ENCODE results near the gene FXYD5. TPM values are rescaled to one million over a fixed set of nuclear protein-coding genes. Genes with fewer than 3 reads are reported as not detected.

FXYD5 gene
- total and polyA plus RNA-seq, 2 donors (not counting 1 experiment from before 2014, with no cell fraction given) = 19.8 to 100 TPM

DNA sequence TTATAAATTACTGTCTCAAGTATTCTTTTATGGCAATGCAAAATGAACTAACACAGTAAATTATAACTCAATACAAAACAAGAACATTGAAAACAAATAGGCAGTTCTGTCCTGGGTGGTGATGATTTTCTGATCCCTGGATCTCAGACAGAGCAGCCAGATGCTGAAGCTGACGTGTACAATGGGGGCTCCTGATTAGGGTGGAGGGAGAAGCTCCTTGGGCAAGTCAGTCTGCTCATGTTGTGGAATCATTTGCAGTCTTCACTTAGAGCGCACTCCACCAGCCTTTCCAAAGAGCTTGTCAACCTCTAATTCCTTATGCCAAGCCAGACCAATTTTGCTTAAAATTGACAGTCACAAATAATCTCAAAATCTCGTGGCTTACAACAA, 21.6 kb downstream of the FXYD5 start:
- TF ChIP-seq, protein P1, sequence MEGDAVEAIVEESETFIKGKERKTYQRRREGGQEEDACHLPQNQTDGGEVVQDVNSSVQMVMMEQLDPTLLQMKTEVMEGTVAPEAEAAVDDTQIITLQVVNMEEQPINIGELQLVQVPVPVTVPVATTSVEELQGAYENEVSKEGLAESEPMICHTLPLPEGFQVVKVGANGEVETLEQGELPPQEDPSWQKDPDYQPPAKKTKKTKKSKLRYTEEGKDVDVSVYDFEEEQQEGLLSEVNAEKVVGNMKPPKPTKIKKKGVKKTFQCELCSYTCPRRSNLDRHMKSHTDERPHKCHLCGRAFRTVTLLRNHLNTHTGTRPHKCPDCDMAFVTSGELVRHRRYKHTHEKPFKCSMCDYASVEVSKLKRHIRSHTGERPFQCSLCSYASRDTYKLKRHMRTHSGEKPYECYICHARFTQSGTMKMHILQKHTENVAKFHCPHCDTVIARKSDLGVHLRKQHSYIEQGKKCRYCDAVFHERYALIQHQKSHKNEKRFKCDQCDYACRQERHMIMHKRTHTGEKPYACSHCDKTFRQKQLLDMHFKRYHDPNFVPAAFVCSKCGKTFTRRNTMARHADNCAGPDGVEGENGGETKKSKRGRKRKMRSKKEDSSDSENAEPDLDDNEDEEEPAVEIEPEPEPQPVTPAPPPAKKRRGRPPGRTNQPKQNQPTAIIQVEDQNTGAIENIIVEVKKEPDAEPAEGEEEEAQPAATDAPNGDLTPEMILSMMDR (conservative IDR thresholded peaks at IDR 0.05 in 1 of 2, IDR thresholded peaks at IDR 0.05 in 1 of 2; ENCODE audit: low read depth in 1 of 2, low read length in 2 of 2) = no peak
- no peak for TF ChIP-seq EZH2 (IDR thresholded peaks at IDR 0.05; ENCODE audit: low read length, missing control alignments)
- H4K20me1 ChIP-seq (ENCODE audit: control insufficient read depth, extremely low read depth, insufficient read depth, low read length) = no peaks in the 10 kb centered on the region
- no peak for DNase-seq (ENCODE audit: low read depth in 2 of 2)
- H3K36me3 ChIP-seq (ENCODE audit: control insufficient read depth, insufficient read depth, low read length) = no peaks in the 10 kb centered on the region
- peaks cover 2% of the 10 kb centered on the region for H3K4me1 ChIP-seq (ENCODE audit: control insufficient read depth, extremely low read depth, insufficient read depth, low read length)
- no peaks in the 10 kb centered on the region for H3K9me3 ChIP-seq (ENCODE audit: control insufficient read depth, insufficient read depth, low read depth, low read length)
- H2AFZ ChIP-seq (ENCODE audit: low read length) = no peak overlapping the region
- H3K27ac ChIP-seq (ENCODE audit: insufficient read depth, low read length) = no peak overlapping the region
- no peak overlapping the region for H3K4me3 ChIP-seq (replicated peaks in 1 of 4; ENCODE audit: control extremely low read depth in 1 of 4, insufficient read depth in 1 of 4, low read depth in 3 of 4, low read length in 4 of 4)
- no peaks in the 10 kb centered on the region for H3K27me3 ChIP-seq (ENCODE audit: control insufficient read depth, insufficient read depth, low read length)
- no peak overlapping the region for H3K4me2 ChIP-seq (ENCODE audit: extremely low read depth, insufficient read depth, low read length)
- no peaks in the 10 kb centered on the region for H3K79me2 ChIP-seq (ENCODE audit: control insufficient read depth, insufficient read depth, low read length)
- no peak overlapping the region for H3K9ac ChIP-seq (ENCODE audit: insufficient read depth, low read length)

- no peak overlapping the region for H3K9ac ChIP-seq (ENCODE audit: insufficient read depth, low read length)
- peaks cover 2% of the 10 kb centered on the region for H3K4me1 ChIP-seq (ENCODE audit: control insufficient read depth, extremely low read depth, insufficient read depth, low read length)
- H3K4me3 ChIP-seq (replicated peaks in 1 of 4; ENCODE audit: control extremely low read depth in 1 of 4, insufficient read depth in 1 of 4, low read depth in 3 of 4, low read length in 4 of 4) = no peak overlapping the region
- H4K20me1 ChIP-seq (ENCODE audit: control insufficient read depth, extremely low read depth, insufficient read depth, low read length) = no peaks in the 10 kb centered on the region
- no peaks in the 10 kb centered on the region for H3K9me3 ChIP-seq (ENCODE audit: control insufficient read depth, insufficient read depth, low read depth, low read length)
- TF ChIP-seq, protein P1 (conservative IDR thresholded peaks at IDR 0.05 in 1 of 2, IDR thresholded peaks at IDR 0.05 in 1 of 2; ENCODE audit: low read depth in 1 of 2, low read length in 2 of 2) = no peak
- TF ChIP-seq EZH2 (IDR thresholded peaks at IDR 0.05; ENCODE audit: low read length, missing control alignments) = no peak
- DNase-seq (ENCODE audit: low read depth in 2 of 2) = no peak
- H3K36me3 ChIP-seq (ENCODE audit: control insufficient read depth, insufficient read depth, low read length) = no peaks in the 10 kb centered on the region
- H3K4me2 ChIP-seq (ENCODE audit: extremely low read depth, insufficient read depth, low read length) = no peak overlapping the region
- no peaks in the 10 kb centered on the region for H3K79me2 ChIP-seq (ENCODE audit: control insufficient read depth, insufficient read depth, low read length)
- H3K27ac ChIP-seq (ENCODE audit: insufficient read depth, low read length) = no peak overlapping the region
- no peaks in the 10 kb centered on the region for H3K27me3 ChIP-seq (ENCODE audit: control insufficient read depth, insufficient read depth, low read length)
- H2AFZ ChIP-seq (ENCODE audit: low read length) = no peak overlapping the region
Observed at GRCh38 chr19:35177377-35178274, 23.1 kb downstream of the FXYD5 start.

- H3K79me2 ChIP-seq (ENCODE audit: control insufficient read depth, insufficient read depth, low read length) = no peaks in the 10 kb centered on the region
- H3K27ac ChIP-seq (ENCODE audit: insufficient read depth, low read length) = no peak overlapping the region
- H3K4me3 ChIP-seq (replicated peaks in 1 of 4; ENCODE audit: control extremely low read depth in 1 of 4, insufficient read depth in 1 of 4, low read depth in 3 of 4, low read length in 4 of 4) = no peak overlapping the region
- no peak overlapping the region for H2AFZ ChIP-seq (ENCODE audit: low read length)
- H3K27me3 ChIP-seq (ENCODE audit: control insufficient read depth, insufficient read depth, low read length) = no peaks in the 10 kb centered on the region
- H3K4me1 ChIP-seq (ENCODE audit: control insufficient read depth, extremely low read depth, insufficient read depth, low read length) = peaks cover 2% of the 10 kb centered on the region
- TF ChIP-seq, protein P1 (conservative IDR thresholded peaks at IDR 0.05 in 1 of 2, IDR thresholded peaks at IDR 0.05 in 1 of 2; ENCODE audit: low read depth in 1 of 2, low read length in 2 of 2) = no peak
- TF ChIP-seq EZH2 (IDR thresholded peaks at IDR 0.05; ENCODE audit: low read length, missing control alignments) = no peak
- no peaks in the 10 kb centered on the region for H3K9me3 ChIP-seq (ENCODE audit: control insufficient read depth, insufficient read depth, low read depth, low read length)
- no peaks in the 10 kb centered on the region for H3K36me3 ChIP-seq (ENCODE audit: control insufficient read depth, insufficient read depth, low read length)
- H4K20me1 ChIP-seq (ENCODE audit: control insufficient read depth, extremely low read depth, insufficient read depth, low read length) = no peaks in the 10 kb centered on the region
- no peak for DNase-seq (ENCODE audit: low read depth in 2 of 2)
- no peak overlapping the region for H3K9ac ChIP-seq (ENCODE audit: insufficient read depth, low read length)
- no peak overlapping the region for H3K4me2 ChIP-seq (ENCODE audit: extremely low read depth, insufficient read depth, low read length)
Observed at GRCh38 chr19:35178701-35179100, 24.2 kb downstream of the FXYD5 start.

All from fibroblast of lung (primary cell).